A673 (cell line): Measurements from ENCODE around the gene RAP1GAP2. TPM values are rescaled to one million over a fixed set of nuclear protein-coding genes. Genes with fewer than 3 reads are reported as not detected.

ENCODE experiments used
- BruUV-seq: library from RNA; stranded (reverse); fragments of 400-500 nt; replicated peaks from 2 replicates; lab custom pipeline; 2021; lab: Mats Ljungman, UMichigan
- CTCF ChIA-PET: fragments of 300-600 bp; sonication (Branson Sonifier 250); formaldehyde crosslinking; loops from one replicate; lab custom pipeline; 2022; ENCODE audit warnings: antibody characterized with exemption; lab: Charles Lee
- POLR2A ChIA-PET: fragments of 300-600 bp; sonication (Branson Sonifier 250); formaldehyde crosslinking; loops from one replicate; lab custom pipeline; 2022; ENCODE audit warnings: antibody characterized with exemption; ENCODE audit not compliant: low non-redundant PET; lab: Charles Lee
- DNase-seq: peaks from one replicate; pipeline ENCODE4 v3.0.0-alpha.2; 2015; ENCODE audit warnings: low spot score
- H3K27ac ChIP-seq: fragments of 200-600 bp; sonication (generic); 2 replicates; pipeline ENCODE4 v1.5.1; 2016; ENCODE audit warnings: mixed run types, low read depth, mild to moderate bottlenecking, mixed read lengths, antibody characterized with exemption, low read length; ENCODE audit not compliant: poor library complexity, severe bottlenecking
- H3K27me3 ChIP-seq: fragments of 200-600 bp; sonication (generic); replicated peaks from 2 replicates; pipeline ENCODE4 v1.6.1; 2017; ENCODE audit warnings: mixed run types, low read depth, mild to moderate bottlenecking, mixed read lengths, antibody characterized with exemption, low read length; ENCODE audit not compliant: insufficient read depth, poor library complexity
- H3K36me3 ChIP-seq: fragments of 200-600 bp; sonication (generic); 2 replicates; pipeline ENCODE4 v1.6.1; 2016; ENCODE audit warnings: mixed run types, mild to moderate bottlenecking, mixed read lengths, antibody characterized with exemption, low read length; ENCODE audit not compliant: insufficient read depth, poor library complexity, severe bottlenecking
- H3K4me1 ChIP-seq: fragments of 200-600 bp; sonication (generic); 2 replicates; pipeline ENCODE4 v1.6.1; 2017; ENCODE audit warnings: mixed run types, mild to moderate bottlenecking, mixed read lengths, antibody characterized with exemption, low read length; ENCODE audit not compliant: insufficient read depth, poor library complexity, severe bottlenecking
- H3K4me3 ChIP-seq: fragments of 200-600 bp; sonication (generic); 2 replicates; pipeline ENCODE4 v1.5.1; 2016; ENCODE audit warnings: low read depth, mixed run types, mild to moderate bottlenecking, mixed read lengths, low read length; ENCODE audit not compliant: poor library complexity, severe bottlenecking
- H3K9me3 ChIP-seq: fragments of 200-600 bp; sonication (generic); 2 replicates; pipeline ENCODE4 v1.6.1; 2016; ENCODE audit warnings: mixed run types, low read depth, mild to moderate bottlenecking, mixed read lengths, antibody characterized with exemption, low read length; ENCODE audit not compliant: poor library complexity, severe bottlenecking
- EZH2 ChIP-seq: fragments of 200-600 bp; sonication (generic); IDR thresholded peaks from 2 replicates; pipeline ENCODE4 v1.6.1; 2017; ENCODE audit warnings: borderline replicate concordance, low read depth, mild to moderate bottlenecking, mixed read lengths, antibody characterized with exemption, low read length; ENCODE audit not compliant: poor library complexity, severe bottlenecking
- intact Hi-C: fragments of 100-400 bp; cut with micrococcal nuclease; formaldehyde crosslinking; loops from one replicate; pipeline ENCODE4 v1.10.0; 2022; ENCODE audit not compliant: unreplicated experiment
- total RNA-seq: library from RNA; stranded (reverse); gene quantifications from 2 replicates; pipeline ENCODE4 v1.2.3, GENCODE V29; 2021
- TF ChIP-seq, protein P1 (sequence below): fragments of 300-800, 200-600 bp; sonication (generic); conservative IDR thresholded peaks from 2 replicates; pipeline ENCODE4 v1.5.1; 2017; ENCODE audit warnings: low read depth, mild to moderate bottlenecking, antibody characterized with exemption, low read length, moderate library complexity, mixed read lengths

The RAP1GAP2 gene
- total RNA-seq, 1 experiment from 2014 or later: 0.06 TPM

DNA sequence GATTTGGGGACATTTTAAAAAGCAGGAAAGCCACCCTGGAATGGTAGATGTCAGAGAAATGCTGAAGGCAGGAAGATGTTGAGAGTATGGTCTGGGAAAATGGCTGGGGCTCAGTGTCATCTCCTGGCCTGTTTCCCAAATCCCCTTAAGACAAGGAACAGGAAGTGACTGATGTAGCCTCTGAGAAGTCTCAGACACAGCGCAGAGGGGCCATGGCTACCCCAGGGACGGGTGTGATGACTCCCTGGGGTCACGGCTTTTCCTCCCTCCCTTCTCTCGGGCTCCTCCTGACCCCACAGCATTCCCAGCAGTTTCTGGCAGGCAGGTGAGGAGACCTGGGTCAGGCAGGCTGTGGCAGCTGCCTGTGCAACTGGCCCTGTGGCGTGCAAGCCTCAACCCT is 45.4 kb downstream of the RAP1GAP2 start:
- no peaks in the 10 kb centered on the region for H3K9me3 ChIP-seq
- intact Hi-C loops: no loop called here
- no peak overlapping the region for H3K27ac ChIP-seq
- ChIA-PET CTCF (no interaction called here), POLR2A (no interaction called here)
- TF ChIP-seq EZH2: no peak
- H3K4me1 ChIP-seq: no peaks in the 10 kb centered on the region
- DNase-seq: no peak
- no peaks in the 10 kb centered on the region for H3K36me3 ChIP-seq
- H3K27me3 ChIP-seq: peaks cover 5% of the 10 kb centered on the region
- no TSS peak for BruUV-seq
- H3K4me3 ChIP-seq: no peak overlapping the region

DNA sequence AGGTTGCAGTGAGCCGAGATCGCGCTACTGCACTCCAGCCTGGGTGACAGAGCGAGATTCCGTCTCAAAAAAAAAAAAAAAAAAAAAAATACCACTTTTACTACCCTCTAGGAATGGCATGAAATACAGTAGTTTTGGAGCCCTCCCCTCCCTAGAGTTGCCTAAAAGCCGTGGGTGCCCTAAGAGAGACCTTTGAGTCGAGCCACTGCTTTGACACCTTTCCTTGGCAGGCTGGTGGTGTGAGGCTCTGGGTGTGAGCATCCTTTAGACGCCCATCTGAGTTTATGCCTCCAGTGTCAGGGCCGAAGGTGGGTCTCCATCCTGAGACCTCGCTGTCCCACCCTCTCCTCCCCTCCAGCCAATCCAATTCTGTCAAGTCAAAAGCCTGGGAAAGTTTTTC is 46.2 kb downstream of the RAP1GAP2 start:
- POLR2A ChIA-PET: no interaction called here
- Histone ChIP-seq H3K4me3 (no peak overlapping the region), H3K36me3 (no peaks in the 10 kb centered on the region), H3K27ac (no peak overlapping the region), H3K27me3 (peaks cover 5% of the 10 kb centered on the region), H3K4me1 (no peaks in the 10 kb centered on the region), H3K9me3 (no peaks in the 10 kb centered on the region)
- no TSS peak for BruUV-seq
- intact Hi-C loops: no loop called here
- TF ChIP-seq, protein P1, sequence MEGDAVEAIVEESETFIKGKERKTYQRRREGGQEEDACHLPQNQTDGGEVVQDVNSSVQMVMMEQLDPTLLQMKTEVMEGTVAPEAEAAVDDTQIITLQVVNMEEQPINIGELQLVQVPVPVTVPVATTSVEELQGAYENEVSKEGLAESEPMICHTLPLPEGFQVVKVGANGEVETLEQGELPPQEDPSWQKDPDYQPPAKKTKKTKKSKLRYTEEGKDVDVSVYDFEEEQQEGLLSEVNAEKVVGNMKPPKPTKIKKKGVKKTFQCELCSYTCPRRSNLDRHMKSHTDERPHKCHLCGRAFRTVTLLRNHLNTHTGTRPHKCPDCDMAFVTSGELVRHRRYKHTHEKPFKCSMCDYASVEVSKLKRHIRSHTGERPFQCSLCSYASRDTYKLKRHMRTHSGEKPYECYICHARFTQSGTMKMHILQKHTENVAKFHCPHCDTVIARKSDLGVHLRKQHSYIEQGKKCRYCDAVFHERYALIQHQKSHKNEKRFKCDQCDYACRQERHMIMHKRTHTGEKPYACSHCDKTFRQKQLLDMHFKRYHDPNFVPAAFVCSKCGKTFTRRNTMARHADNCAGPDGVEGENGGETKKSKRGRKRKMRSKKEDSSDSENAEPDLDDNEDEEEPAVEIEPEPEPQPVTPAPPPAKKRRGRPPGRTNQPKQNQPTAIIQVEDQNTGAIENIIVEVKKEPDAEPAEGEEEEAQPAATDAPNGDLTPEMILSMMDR: no peak
- TF ChIP-seq EZH2: no peak
- CTCF ChIA-PET: no interaction called here
- DNase-seq: no peak

DNA sequence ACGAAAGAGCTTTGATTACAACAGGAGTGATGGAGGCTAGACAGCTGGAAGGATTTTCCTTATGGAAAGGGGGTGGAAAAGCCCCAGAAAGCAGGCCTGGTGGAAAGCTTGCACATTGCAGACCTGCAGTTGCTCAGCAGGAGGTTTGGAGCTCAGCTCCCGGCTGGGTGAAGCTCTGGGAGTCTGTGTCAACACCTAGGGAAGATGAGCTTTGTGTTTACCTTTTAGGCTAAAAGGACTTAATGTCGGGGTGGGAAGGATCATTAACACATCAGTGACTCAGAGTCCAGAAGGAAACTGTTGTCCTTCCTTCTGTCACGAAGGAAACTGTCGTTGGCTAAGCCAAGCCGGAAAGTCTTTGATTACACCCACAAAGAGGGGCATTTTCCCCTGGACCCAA is 48.2 kb downstream of the RAP1GAP2 start:
- intact Hi-C loops: no loop called here
- H3K9me3 ChIP-seq: no peaks in the 10 kb centered on the region
- ChIA-PET POLR2A (no interaction called here), CTCF (no interaction called here)
- no peak overlapping the region for H3K27ac ChIP-seq
- no TSS peak for BruUV-seq
- H3K36me3 ChIP-seq: no peaks in the 10 kb centered on the region
- H3K4me3 ChIP-seq: no peak overlapping the region
- DNase-seq: no peak
- TF ChIP-seq EZH2: no peak
- TF ChIP-seq, protein P1: no peak
- H3K27me3 ChIP-seq: peaks cover 5% of the 10 kb centered on the region
- no peaks in the 10 kb centered on the region for H3K4me1 ChIP-seq
